HG02943 (cell line): ENCODE results near the gene RFC5.
"Not testable (repeated sequence)": the region's sequence is repeated elsewhere in the genome, so short reads cannot be mapped to it uniquely, and the experiment has no call there.

Experiments used
- ATAC-seq: cut with Tn5 transposase; IDR thresholded peaks from one replicate; pipeline ENCODE4 v1.9.1; 2021; ENCODE audit warnings: mild to moderate bottlenecking, low read depth, moderate library complexity; ENCODE audit not compliant: unreplicated experiment

RFC5 gene

GRCh38 chr12:118070650-118071049, 54.1 kb downstream of the RFC5 start:
- ATAC-seq, result no peak

- ATAC-seq, result no peak
Measured at GRCh38 chr12:118073768-118074167, 57.3 kb downstream of the RFC5 start.

- not testable (repeated sequence) for ATAC-seq
Measured at GRCh38 chr12:118081521-118081920, 65.0 kb downstream of the RFC5 start.
